H1 (cell line): ENCODE data around the gene TMEM54. TPM values are rescaled to one million over a fixed set of nuclear protein-coding genes. Genes with fewer than 3 reads are reported as not detected.

ENCODE experiments used
- BRCA1 ChIP-seq: IDR thresholded peaks from 2 replicates; pipeline ENCODE4 v1.6.1; 2012; ENCODE audit warnings: low read depth, low read length, improper control_type of control experiment
- CTBP2 ChIP-seq: IDR thresholded peaks from 2 replicates; pipeline ENCODE4 v1.7.0; 2011; ENCODE audit warnings: borderline replicate concordance, mild to moderate bottlenecking, moderate library complexity, mixed read lengths, low read length; ENCODE audit not compliant: insufficient read depth, insufficient read length
- EGR1 ChIP-seq: IDR thresholded peaks from 2 replicates; pipeline ENCODE4 v1.6.1; 2011; ENCODE audit warnings: low read depth, low read length, borderline replicate concordance
- PHF8 ChIP-seq: fragments of 200-600 bp; sonication (generic); conservative IDR thresholded peaks from 2 replicates; pipeline ENCODE4 v1.7.1; 2012; ENCODE audit warnings: low read depth, mild to moderate bottlenecking, inconsistent platforms, low read length, moderate library complexity
- SIX5 ChIP-seq: IDR thresholded peaks from 2 replicates; pipeline ENCODE4 v1.6.1; 2011; ENCODE audit warnings: mild to moderate bottlenecking, low read depth, low read length
- polyA plus RNA-seq, 7 experiments: library from polyadenylated mRNA; depleted of rRNA in 3 of 7; stranded (reverse) in 5 of 7; unstranded in 2 of 7; fragments of >200 nt in 5 of 7; fragments of 200-250 nt in 2 of 7; gene quantifications; 1 replicate in 5 of 7; 2 replicates in 1 of 7; 4 replicates in 1 of 7; pipeline versions ENCODE4 v1.2.1 to v1.2.3, GENCODE V29; 2011 to 2013; ENCODE audit warnings: missing spikeins in 2 of 7, mixed read lengths in 2 of 7
- total RNA-seq: library from RNA; stranded (reverse); fragmentation: NEBNext Ultra II Directional; extraction: Animal tissue kit (Norgen Biotek cat#: 25700); gene quantifications from 2 replicates; pipeline ENCODE4 v1.2.1, GENCODE V29; 2021

Gene TMEM54
- total and polyA plus RNA-seq, 2 of the 8 experiments (the other 6 are each of a cell fraction or from before 2014, with no cell fraction given) = 9.5 to 58.7 TPM

DNA sequence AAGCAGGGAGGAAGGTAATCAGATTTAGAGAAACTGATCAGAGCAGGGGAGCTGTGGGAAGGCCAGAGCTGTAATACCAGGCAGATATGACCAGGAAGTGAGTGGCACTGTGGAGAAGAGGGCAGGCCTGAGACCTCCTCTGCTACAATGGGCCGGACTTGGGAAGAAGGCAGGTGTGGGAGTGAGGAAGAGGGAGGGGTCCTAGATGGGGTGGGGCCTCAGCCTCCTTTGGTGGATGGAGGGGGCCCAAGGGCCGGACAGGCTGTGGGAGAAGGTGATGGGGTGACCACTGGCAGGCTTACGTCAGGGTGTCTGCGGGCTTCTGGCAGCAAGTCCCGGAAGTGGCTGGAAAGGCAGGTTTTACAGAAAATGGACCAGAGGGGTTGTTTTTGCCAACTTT is 19.9 kb downstream of the TMEM54 start (continued):
- TF ChIP-seq EGR1 = no peak
- no peak for TF ChIP-seq SIX5
- TF ChIP-seq BRCA1 = no peak
- TF ChIP-seq CTBP2 = no peak
- TF ChIP-seq PHF8 = no peak
